Uterus (tissue), 2 donors: Measurements from ENCODE around the gene WAS.

Experiments used
- POLR2A ChIP-seq, 2 donors: fragments of 450-650 bp; IDR thresholded peaks; one replicate each; pipeline ENCODE4 v1.6.1; 2016; ENCODE audit warnings: antibody characterized with exemption in 2 of 2, mild to moderate bottlenecking in 1 of 2, moderate library complexity in 1 of 2
- TF ChIP-seq, protein P1 (sequence below), 4 experiments: fragments of 200-600 bp in 2 of 4; fragments of 450-650 bp in 2 of 4; sonication (generic) in 2 of 4; IDR thresholded peaks; one replicate each; pipeline ENCODE4 v1.5.1; 2016 to 2019; ENCODE audit warnings: antibody characterized with exemption in 4 of 4, mild to moderate bottlenecking in 2 of 4, moderate library complexity in 1 of 4

DNA sequence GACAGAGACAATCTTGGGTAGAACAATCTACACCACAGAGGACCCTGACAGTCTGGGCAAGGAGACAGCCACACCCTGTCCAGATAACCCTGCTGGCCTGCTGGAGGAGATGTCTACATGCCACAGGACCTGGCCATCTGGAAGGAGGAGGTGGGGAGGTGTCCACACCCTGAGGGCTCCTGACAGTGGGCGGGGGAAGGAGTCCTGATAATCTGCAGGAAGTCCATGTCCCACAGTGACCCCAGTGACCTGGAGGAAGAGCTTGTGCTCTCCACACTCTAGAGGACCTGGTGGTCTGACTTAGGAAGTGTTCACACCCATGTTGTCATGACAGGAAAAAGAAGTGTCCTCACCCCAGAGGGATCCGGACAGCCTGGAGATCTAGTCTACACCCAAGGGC, 18.4 kb downstream of the WAS start:
- no peak for TF ChIP-seq POLR2A (IDR thresholded peaks at IDR 0.05)
- TF ChIP-seq, protein P1, sequence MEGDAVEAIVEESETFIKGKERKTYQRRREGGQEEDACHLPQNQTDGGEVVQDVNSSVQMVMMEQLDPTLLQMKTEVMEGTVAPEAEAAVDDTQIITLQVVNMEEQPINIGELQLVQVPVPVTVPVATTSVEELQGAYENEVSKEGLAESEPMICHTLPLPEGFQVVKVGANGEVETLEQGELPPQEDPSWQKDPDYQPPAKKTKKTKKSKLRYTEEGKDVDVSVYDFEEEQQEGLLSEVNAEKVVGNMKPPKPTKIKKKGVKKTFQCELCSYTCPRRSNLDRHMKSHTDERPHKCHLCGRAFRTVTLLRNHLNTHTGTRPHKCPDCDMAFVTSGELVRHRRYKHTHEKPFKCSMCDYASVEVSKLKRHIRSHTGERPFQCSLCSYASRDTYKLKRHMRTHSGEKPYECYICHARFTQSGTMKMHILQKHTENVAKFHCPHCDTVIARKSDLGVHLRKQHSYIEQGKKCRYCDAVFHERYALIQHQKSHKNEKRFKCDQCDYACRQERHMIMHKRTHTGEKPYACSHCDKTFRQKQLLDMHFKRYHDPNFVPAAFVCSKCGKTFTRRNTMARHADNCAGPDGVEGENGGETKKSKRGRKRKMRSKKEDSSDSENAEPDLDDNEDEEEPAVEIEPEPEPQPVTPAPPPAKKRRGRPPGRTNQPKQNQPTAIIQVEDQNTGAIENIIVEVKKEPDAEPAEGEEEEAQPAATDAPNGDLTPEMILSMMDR (IDR thresholded peaks at IDR 0.05), result no peak
